PC-3 (cell line): ENCODE measurements around the gene EPHB2.

ENCODE experiments used
- EZH2phosphoT487 ChIP-seq: fragments of 300-600 bp; sonication (generic); IDR thresholded peaks from 2 replicates; pipeline ENCODE4 v1.6.1; 2018; ENCODE audit warnings: mild to moderate bottlenecking, antibody characterized with exemption, low read length, borderline replicate concordance
- TF ChIP-seq, protein P1 (sequence below): fragments of 300-600 bp; sonication (generic); conservative IDR thresholded peaks from 2 replicates; pipeline ENCODE4 v1.5.1; 2017; ENCODE audit warnings: antibody characterized with exemption, low read depth, mild to moderate bottlenecking, low read length

- TF ChIP-seq, protein P1, sequence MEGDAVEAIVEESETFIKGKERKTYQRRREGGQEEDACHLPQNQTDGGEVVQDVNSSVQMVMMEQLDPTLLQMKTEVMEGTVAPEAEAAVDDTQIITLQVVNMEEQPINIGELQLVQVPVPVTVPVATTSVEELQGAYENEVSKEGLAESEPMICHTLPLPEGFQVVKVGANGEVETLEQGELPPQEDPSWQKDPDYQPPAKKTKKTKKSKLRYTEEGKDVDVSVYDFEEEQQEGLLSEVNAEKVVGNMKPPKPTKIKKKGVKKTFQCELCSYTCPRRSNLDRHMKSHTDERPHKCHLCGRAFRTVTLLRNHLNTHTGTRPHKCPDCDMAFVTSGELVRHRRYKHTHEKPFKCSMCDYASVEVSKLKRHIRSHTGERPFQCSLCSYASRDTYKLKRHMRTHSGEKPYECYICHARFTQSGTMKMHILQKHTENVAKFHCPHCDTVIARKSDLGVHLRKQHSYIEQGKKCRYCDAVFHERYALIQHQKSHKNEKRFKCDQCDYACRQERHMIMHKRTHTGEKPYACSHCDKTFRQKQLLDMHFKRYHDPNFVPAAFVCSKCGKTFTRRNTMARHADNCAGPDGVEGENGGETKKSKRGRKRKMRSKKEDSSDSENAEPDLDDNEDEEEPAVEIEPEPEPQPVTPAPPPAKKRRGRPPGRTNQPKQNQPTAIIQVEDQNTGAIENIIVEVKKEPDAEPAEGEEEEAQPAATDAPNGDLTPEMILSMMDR: no peak
- TF ChIP-seq EZH2phosphoT487: no peak
These were observed 259.5 kb downstream of the EPHB2 start for GRCh38 chr1:22970096-22970495.
